HG02623 (cell line): ENCODE data around the gene FKBP1A.
"Not testable (repeated sequence)": the region's sequence is repeated elsewhere in the genome, so short reads cannot be mapped to it uniquely, and the experiment has no call there.

Experiments used
- ATAC-seq: cut with Tn5 transposase; IDR thresholded peaks from one replicate; pipeline ENCODE4 v1.9.1; 2021; ENCODE audit warnings: moderate library complexity; ENCODE audit not compliant: unreplicated experiment

The FKBP1A gene

GRCh38 chr20:1368448-1369199, 24.2 kb downstream of the FKBP1A start:
- no peak for ATAC-seq

- ATAC-seq = no peak
Observed at GRCh38 chr20:1367479-1367878, 25.4 kb downstream of the FKBP1A start.

- ATAC-seq = no peak
Observed at GRCh38 chr20:1364106-1364505, 28.7 kb downstream of the FKBP1A start.

GRCh38 chr20:1363522-1363921, 29.3 kb downstream of the FKBP1A start:
- no peak for ATAC-seq

- ATAC-seq = no peak
Observed at GRCh38 chr20:1362484-1362883, 30.4 kb downstream of the FKBP1A start.

- ATAC-seq = no peak
Observed at GRCh38 chr20:1360094-1360846, 32.6 kb downstream of the FKBP1A start.

- no peak for ATAC-seq
Observed at GRCh38 chr20:1357921-1358671, 34.8 kb downstream of the FKBP1A start.

GRCh38 chr20:1353956-1354355, 38.9 kb downstream of the FKBP1A start:
- no peak for ATAC-seq

- ATAC-seq = no peak
Observed at GRCh38 chr20:1346315-1346969, 46.4 kb downstream of the FKBP1A start.

GRCh38 chr20:1345756-1346093, 47.1 kb downstream of the FKBP1A start:
- no peak for ATAC-seq

- no peak for ATAC-seq
Observed at GRCh38 chr20:1345030-1345755, 47.7 kb downstream of the FKBP1A start.

GRCh38 chr20:1343446-1344124, 49.3 kb downstream of the FKBP1A start:
- ATAC-seq = not testable (repeated sequence)

- ATAC-seq = no peak
Observed at GRCh38 chr20:1341561-1342265, 51.1 kb downstream of the FKBP1A start.

GRCh38 chr20:1338801-1339200, 54.1 kb downstream of the FKBP1A start:
- ATAC-seq = no peak

GRCh38 chr20:1338096-1338495, 54.8 kb downstream of the FKBP1A start:
- ATAC-seq = no peak

- no peak for ATAC-seq
Observed at GRCh38 chr20:1337441-1337840, 55.4 kb downstream of the FKBP1A start.

GRCh38 chr20:1336699-1337367, 56.0 kb downstream of the FKBP1A start:
- ATAC-seq = no peak

GRCh38 chr20:1335961-1336698, 56.7 kb downstream of the FKBP1A start:
- ATAC-seq = no peak
